HG02798 (cell line): ENCODE measurements around the gene SEC14L6.
"Not testable (repeated sequence)": the region's sequence is repeated elsewhere in the genome, so short reads cannot be mapped to it uniquely, and the experiment has no call there.

Experiments used
- ATAC-seq: cut with Tn5 transposase; IDR thresholded peaks from one replicate; pipeline ENCODE4 v1.9.1; 2021; ENCODE audit warnings: mild to moderate bottlenecking; ENCODE audit not compliant: unreplicated experiment, poor library complexity

SEC14L6 gene

DNA sequence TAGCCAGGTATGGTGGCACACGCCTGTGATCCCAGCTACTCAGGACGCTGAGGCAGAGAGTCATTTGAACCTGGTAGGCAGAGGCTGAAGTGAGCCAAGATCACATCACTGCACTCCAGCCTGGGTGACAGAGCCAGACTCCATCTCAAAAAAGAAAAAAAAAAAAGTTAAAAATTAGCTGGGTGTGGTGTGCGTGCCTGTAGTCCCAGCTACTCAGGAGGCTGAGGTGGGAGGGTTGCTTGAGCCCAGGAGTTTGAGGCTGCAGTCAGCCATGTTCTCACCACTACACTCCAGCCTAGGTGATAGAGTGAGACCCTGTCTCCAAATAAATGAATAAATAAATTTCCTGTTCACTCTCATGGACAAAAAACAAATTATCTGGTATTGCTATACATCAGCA is 5.0 kb downstream of the SEC14L6 start:
- not testable (repeated sequence) for ATAC-seq

DNA sequence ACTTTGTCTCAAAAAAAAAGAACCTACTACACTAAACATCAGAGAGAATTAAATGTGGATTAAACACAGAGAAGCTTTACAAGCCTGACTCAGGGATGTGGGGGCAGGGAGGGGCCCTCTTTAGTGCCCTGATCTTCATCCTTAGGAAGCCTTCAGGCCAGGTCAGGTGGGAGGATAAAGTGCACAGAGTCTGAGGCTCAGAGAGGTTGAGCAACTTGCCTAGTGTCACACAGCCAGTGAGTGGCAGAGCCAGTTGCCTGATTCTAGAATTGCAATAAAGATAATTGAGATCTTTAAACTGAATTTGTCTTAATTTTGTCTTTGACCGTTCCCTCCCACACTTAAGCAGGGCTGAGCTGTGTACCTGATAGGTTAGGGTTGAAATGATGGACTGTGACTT is 7.2 kb downstream of the SEC14L6 start:
- ATAC-seq = no peak

DNA sequence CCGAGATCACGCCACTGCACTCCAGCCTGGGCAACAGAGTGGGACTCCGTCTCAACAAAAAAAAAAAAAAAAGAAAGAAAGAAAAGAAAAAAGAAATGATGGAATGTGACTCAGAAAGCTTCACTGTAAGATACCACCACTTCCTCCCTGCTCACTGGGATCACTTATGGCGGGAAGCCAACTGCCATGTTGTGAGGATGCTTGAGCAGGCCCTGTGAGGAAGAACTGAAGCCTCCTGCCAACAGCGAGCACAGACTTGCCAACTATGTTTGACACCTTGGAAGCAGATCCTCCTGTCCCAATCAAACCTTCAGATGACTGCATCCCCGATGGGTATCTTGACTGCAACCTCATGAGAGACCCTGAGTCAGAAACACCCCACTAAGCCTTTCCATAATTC is 8.3 kb downstream of the SEC14L6 start:
- ATAC-seq = no peak

DNA sequence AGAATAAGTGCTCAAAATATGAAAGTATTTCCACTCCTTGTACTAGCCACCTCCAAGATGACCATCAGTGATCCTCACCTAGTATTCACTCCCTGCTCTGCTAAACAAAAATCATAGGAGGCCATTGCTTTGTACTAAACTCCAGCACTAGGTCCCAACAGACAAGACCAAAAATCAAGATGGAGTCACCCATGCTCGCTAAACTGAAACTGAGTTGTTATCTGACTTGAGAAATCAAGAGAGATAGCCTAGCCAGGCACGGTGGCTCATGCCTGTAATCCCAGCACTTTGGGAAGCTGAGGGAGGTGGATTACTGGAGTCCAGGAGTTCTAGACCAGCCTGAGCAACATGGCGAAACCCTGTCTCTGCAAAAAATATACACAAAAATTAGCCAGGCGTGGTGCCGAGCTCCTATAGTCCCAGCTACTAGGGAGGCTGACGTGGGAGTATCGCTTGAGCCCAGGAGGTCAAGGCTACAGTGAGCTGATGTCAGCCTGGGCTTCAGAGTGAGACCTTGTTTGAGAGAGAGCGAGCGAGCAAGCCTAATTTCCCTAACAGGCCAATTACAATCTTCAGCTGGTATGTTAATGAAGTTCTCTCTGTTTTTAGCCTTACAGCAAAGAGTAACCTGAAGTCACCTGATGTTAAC is 9.3 kb downstream of the SEC14L6 start:
- no peak for ATAC-seq

DNA sequence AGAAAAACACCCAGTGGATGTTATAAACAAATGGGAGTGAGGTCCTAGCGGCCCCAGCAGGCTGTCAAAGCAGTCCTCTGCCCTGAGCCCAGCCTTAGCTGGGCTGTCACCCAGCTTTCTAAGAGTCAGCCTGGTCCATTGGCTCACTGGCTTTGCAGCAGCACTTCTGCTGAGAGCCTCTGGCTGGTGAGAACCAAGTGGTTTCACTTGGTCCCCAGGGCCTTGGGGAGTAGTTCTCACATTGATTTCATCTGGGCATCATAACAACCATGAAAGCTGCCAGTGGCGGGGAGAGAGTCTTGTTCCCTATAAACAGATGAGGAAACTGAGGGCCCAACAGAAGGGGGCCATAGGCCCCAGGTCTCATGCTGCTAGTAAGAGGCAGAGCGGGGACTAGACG is 11.4 kb downstream of the SEC14L6 start:
- no peak for ATAC-seq

DNA sequence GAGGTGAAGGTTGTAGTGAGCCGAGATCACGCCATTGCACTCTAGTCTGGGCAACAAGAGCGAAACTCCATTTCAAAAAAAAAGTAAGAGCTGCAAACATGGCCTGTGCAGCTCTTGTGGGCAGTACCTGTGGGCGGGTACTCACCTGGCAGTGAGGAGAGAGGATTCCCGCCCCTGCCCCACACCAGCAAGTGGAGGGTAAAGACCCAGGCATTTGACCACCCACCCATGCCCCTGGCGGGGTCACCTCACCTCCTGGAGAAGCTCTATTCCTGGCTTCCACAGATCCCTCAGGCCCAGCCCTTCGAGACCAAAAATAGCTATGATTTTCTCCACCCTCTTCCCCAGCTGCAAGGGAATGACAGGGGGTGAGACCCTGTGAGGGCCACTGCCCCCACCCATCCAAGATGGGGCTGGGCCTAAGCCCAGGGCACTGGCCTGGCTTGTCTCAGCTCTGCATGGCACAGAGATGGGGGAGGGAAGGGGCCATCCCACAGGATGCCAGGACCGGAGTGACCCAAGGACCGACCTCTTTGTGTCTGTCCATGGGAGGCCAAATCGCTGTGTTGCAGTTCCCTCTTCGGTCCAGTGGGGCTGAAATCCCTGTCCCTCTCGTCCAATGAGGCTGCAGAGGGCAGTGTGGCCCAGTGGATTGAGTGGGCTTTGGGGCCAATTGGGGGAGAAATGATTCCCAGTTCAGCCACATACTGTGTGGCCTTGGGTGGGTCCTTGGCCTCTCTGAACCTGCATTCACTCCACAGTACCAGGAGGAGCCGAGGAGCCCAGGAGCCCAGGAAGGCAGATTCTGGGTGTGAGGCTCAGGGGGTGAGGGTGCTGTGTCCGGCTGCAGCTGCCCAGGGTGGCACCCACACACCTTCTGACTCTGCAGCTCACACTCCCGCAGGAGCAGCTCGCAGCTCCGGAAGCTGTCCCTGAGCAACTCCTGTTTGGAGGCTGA is 14.6 kb downstream of the SEC14L6 start:
- ATAC-seq = no peak

DNA sequence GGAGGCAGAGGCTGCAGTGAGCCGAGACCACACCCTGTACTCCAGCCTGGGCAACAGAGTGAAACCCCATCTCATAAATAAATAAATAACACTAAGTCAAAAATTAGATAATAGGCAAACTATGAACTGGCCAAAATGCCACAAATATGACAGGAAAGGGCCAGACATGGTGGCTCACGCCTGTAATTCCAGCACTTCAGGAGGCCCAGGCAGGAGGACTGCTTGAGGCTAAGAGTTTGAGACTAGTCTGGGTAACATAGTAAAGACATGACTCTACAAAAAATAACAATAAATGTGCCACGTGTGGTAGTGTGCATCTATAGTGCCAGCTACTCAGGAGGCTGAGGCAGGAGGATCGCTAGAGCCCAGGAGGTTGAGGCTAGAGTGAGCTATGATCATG is 19.9 kb downstream of the SEC14L6 start:
- no peak for ATAC-seq

DNA sequence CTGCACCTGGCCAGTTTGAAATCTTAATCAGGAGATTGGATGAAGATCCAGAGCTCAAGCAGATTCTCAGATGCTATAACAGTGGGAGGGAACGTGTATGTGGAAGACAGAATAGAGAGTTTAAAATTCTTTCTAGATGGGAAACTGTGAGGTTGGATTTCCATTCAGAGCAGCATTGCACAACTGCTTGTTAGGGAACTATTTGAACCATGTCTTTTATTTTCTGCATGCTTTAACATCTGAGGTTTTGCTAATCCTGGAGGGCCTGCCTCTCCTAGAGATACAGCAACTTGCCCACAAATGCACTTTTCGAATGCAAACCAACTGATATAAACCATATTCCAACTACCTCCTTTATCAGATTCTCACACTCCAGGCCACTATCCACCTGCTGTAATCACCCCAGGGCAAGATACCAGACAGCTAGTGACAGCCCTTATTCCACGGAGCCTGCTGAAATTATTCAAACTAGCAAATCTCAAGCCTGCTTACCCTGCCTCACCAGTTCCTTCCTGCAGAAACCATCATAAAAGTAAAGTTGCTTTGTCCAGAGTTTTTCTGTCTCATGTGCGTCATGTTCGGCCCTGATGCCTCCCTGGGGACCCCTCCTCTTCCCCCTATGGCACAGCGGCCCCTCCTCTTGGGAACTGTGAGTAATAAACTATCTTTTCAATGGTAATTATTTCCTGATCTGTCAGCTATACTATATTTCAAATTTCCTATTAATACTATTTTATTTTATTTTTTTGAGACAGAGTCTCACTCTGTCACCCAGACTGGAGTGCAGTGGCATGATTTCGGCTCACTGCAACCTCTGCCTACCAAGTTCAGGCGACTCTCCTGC is 22.7 kb downstream of the SEC14L6 start:
- no peak for ATAC-seq

DNA sequence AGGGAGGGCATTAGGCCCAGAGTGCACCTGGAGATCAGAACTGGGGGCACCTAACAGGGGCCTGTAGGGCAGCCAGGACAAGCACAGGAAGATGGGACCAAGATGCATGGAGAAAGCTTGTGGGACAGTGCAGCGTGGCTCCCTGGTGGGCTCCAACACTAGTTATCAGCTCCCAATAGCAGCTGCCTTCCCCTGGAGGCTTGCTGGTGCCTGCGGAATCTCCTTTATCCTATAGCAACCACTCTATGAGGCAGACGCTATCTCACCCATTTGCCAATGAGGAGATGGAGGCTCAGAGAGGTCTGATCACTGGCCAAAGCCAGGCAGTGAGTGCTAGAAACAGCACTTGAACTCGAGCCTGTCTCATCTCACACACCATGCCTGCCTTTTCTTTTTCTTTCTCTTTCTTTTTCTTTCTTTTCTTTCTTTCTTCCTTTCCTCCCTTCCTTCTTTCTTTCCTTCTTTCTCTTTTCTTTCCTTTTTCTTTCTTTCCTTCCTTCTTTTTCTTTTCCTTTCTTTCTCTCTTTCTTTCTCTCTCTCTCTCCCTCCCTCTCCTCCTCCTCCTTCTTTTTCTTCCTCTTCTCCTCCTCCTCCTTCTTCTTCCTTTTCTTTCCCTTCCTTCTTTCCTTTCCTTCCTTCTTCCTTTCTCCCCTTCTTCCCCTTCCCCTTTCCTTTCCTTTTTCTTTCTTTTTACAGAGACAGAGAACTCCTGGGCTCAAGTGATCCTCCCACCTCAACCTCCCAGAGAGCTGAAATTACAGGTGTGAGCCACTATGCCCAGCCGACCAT is 25.0 kb downstream of the SEC14L6 start:
- ATAC-seq = no peak

DNA sequence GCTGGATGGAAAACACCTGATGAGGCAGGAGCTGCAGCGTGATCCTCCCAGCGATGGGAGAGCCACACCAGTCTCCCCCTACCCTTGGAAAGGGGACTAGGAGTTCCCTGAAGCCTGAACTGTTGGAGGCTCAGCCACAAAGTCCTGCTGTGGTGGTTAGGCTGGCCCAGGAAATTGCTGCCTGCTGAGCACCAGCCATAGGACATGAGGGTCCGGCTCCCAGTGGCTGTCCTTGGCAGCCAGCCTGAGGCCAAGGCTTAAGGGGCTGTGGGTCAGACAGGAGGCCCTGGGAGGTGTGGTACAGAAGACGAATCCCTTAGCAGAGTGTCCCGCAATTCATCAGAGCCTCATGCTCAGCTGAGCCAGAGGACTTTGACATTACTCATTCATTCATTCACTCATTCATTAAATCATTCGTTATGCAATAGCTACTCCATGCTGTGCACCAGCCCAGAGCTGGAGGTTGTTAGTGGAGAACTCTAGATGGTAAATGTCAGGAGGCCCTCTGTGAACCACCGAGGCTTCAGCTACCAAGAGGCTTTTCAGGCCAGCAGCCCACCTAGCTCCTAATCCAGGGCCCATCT is 26.6 kb downstream of the SEC14L6 start:
- ATAC-seq = no peak

DNA sequence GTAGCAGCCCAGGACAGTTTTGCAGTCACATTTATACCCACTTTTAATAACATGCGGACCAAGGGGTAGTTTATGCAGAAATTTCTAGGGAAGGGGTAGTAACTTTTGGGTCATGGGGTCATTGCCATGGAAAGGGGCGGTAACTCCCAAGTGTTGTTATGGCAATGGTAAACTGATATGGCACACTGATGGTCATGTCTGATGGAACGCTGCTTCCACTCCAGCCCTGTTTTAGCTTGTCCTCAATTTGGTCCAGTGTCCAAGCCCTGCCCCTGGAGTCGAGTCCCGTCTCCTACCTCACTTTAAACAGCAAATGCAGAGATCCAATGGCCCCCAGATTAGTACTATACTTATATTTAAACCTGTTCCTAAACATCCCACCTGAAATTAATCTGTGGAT is 29.8 kb downstream of the SEC14L6 start:
- no peak for ATAC-seq

DNA sequence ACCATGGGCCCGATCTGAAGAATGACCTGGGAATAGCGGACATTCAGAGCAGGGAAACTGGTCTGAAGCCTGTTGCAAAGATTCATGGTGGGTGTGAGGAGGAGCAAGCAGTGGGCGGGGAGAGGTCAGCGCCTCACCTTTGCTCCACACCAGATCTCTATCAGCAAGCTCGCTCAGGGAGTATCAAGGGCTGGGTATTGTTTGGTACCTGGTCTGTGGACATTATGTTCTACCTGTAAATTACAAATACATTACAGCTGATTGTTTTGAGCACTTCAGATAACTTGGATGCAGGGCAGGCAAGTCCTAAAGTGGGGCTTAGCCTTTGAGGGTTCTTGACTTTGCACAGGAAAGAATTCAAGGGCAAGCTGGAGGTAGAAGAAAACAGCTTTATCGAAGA is 30.3 kb downstream of the SEC14L6 start:
- no peak for ATAC-seq

DNA sequence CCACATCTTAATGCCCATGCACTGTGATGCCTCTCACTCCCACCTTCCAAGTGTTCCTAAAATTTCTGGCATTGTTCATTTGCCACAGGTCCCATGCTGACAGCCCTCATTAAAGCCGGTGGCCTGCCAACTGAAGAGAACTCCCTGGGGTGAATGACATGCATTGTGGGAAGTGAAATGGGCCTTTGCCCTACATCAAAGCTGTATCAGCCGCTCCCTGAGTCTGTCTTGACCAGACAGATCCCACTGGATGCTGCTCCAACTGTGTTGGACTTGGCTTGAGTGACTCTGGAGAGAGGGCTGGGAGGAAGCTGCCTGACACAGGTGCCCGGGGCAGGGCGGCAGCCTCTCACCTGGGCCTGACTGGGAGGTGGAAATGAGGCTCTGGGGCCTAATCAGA is 32.3 kb downstream of the SEC14L6 start:
- no peak for ATAC-seq

DNA sequence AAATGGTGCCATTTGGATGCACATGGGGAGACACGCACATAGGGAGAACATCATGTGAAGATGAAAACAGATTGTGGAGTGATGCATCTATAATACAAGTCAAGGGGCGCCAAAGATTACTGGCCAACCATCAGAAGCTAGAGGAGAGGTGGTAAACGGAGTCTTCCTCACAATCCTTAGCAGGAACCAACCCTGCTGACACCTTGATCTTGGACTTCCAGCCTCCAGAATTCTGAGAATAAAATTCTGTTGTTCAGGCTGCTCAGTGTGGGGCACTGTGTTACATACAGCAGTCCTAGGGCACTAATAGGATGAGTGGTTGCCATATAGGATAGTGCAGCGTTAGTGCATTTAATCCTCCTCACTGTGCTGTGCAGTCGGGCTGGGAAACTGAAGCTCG is 33.1 kb downstream of the SEC14L6 start:
- ATAC-seq = no peak

DNA sequence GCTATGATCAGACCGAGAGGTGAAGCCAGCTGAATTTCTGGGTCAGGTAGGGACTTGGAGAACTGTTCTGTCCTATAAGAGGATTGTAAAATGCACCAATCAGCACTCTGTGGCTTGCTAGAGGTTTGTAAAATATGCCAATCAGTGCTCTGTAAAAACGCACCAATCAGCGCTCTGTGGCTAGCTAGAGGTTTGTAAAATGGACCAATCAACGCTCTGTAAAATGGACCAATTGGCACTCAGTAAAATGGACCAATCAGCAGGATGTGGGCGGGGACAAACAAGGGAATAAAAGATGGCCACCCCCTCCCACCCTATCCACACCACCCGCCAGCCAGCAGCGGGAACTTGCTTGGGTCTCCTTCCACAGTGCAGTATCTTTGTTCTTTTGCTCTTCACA is 34.6 kb downstream of the SEC14L6 start:
- ATAC-seq = no peak

DNA sequence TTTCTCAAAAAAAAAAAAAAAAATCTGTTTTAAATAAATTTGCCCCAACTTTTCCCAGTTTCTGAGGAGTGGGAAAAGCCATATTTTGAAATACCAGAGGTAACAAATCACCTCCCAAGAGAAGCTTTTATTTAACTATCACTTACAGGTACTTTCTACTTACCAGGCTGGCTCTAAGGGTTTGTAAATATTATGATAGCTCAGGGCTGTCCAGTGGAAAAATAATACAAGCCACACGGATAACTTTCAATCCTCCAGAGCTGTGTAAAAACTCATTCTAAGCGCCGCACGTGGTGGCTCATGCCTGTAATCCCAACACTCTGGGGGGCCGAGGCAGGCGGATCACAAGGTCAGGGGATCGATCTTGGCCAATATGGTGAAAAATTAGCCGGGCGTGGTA is 35.4 kb downstream of the SEC14L6 start:
- no peak for ATAC-seq

DNA sequence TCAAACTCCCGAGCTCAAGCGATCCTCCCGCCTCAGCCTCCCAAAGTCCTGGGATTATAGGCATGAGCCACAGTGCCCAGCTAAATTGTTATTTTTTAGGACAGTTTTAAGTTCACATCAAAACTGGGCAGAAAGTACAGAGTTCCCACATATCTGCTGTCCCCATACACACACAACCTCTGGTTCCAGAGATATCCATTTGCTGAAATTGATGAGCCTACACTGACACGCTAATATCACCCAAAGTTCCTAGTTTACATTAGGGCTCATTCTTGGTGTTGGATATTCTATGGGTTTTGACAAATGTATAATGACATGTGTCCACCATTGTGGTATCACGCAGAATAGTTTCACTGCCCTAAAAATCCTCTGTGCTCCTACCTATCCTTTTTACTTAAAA is 38.3 kb downstream of the SEC14L6 start:
- no peak for ATAC-seq

DNA sequence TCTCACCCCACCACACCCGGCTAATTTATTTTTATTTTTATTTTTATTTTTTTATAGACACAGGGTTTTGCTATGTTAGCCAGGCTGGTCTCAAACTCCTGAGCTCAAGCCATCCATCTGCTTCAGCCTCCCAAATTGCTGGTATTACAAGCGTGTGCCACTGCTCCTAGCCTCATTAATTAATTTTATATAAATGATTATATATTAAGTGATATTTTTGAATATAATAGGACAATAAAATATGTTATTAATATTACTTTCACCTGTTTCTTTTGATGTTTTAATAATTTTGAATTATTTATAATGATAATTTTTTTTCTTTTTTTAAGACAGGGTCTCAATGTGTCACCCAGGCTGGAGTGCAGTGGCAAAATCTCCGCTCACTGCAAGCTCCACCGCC is 38.9 kb downstream of the SEC14L6 start:
- no peak for ATAC-seq

DNA sequence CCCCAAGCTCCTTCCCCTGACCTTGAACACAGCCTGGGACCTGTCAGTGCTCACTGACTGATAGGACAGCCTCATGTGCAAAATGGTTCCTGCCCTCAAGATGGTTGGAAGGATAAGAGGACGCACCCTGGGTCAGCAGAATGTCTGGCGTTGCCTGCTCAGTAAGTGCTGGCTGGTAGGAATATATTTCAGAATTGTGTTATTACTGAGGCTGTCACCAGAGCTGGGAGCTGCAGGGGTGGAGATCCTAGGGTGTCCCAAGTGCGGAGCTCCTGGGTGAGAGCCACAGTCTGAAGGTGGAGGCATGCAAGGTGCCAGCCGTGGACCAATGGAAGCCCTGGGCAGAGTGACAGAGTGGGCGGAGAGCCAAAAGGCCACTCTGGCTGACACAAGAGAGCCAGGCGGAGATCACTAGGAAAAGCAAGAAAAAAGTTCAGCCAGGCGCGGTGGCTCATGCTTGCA is 40.0 kb downstream of the SEC14L6 start:
- no peak for ATAC-seq

DNA sequence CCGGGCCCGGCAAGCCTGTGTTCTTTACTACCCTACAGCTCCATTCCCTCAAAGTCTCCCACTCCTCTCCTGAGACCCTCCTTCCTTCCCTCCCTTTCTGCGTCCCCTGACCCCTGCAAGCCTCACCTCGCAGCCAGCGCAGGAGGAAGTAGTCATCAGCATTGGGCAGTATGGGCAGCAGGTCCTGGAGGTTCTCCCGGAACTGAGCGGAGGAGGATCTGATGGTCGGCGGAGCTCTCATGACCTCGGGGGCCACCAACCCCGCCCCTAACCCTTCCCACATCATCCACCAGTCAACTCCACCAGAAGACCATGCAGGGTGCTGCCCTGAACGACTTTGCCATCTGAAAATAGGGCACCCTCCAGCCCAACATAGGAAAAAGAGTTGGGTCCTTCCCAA is 43.0 kb downstream of the SEC14L6 start:
- no peak for ATAC-seq
